Glutamatergic neuron (in vitro differentiated cells): ENCODE results near the gene HOXB9. TPM values are rescaled to one million over a fixed set of nuclear protein-coding genes. Genes with fewer than 3 reads are reported as not detected.

Source experiments
- DNase-seq: peaks from one replicate; pipeline ENCODE4 v3.0.0; 2022
- H3K27ac Mint-ChIP-seq: one replicate; pipeline ENCODE4 v1.8.0; 2020; ENCODE audit warnings: mild to moderate bottlenecking, mixed read lengths, inconsistent platforms; ENCODE audit not compliant: unreplicated experiment
- H3K27me3 Mint-ChIP-seq: one replicate; pipeline ENCODE4 v1.8.0; 2020; ENCODE audit warnings: mild to moderate bottlenecking, moderate library complexity, mixed read lengths, inconsistent platforms; ENCODE audit not compliant: unreplicated experiment
- H3K36me3 Mint-ChIP-seq: one replicate; pipeline ENCODE4 v1.8.0; 2020; ENCODE audit warnings: mild to moderate bottlenecking, mixed read lengths, inconsistent platforms; ENCODE audit not compliant: unreplicated experiment
- H3K4me1 Mint-ChIP-seq: one replicate; pipeline ENCODE4 v1.8.0; 2020; ENCODE audit warnings: mild to moderate bottlenecking, low read depth, mixed read lengths, inconsistent platforms; ENCODE audit not compliant: unreplicated experiment
- H3K4me3 Mint-ChIP-seq: one replicate; pipeline ENCODE4 v1.8.0; 2020; ENCODE audit warnings: mild to moderate bottlenecking, mixed read lengths, inconsistent platforms; ENCODE audit not compliant: unreplicated experiment
- H3K9me3 Mint-ChIP-seq: one replicate; pipeline ENCODE4 v1.8.0; 2020; ENCODE audit warnings: mild to moderate bottlenecking, moderate library complexity, mixed read lengths, inconsistent platforms; ENCODE audit not compliant: unreplicated experiment
- CTCF ChIP-seq: fragments of 200-600 bp; sonication (generic); IDR thresholded peaks from one replicate; pipeline ENCODE4 v1.5.0; 2021; ENCODE audit not compliant: partially characterized antibody, unreplicated experiment
- total RNA-seq: library from RNA; stranded (reverse); fragmentation: NEBNext Ultra II Directional; extraction: Animal tissue kit (Norgen Biotek cat#: 25700); gene quantifications from one replicate; pipeline ENCODE4 v1.2.1, GENCODE V29; 2021; ENCODE audit not compliant: unreplicated experiment

The HOXB9 gene
- total RNA-seq, 1 donor from 2014 or later: not detected

GRCh38 chr17:48649741-48650140 is 23.6 kb upstream of the HOXB9 start:
- DNase-seq: no peak
- H3K4me3 Mint-ChIP-seq: no peak overlapping the region
- H3K4me1 Mint-ChIP-seq: no peaks in the 10 kb centered on the region
- peaks cover 11% of the 10 kb centered on the region for H3K9me3 Mint-ChIP-seq
- peaks cover 31% of the 10 kb centered on the region for H3K27me3 Mint-ChIP-seq
- no peak overlapping the region for H3K27ac Mint-ChIP-seq
- H3K36me3 Mint-ChIP-seq: no peaks in the 10 kb centered on the region
- no peak for TF ChIP-seq CTCF

- no peak for DNase-seq
- Mint-ChIP-seq H3K27me3 (peaks cover 39% of the 10 kb centered on the region), H3K36me3 (no peaks in the 10 kb centered on the region), H3K4me3 (no peak overlapping the region), H3K9me3 (peaks cover 11% of the 10 kb centered on the region), H3K27ac (no peak overlapping the region), H3K4me1 (no peaks in the 10 kb centered on the region)
- no peak for TF ChIP-seq CTCF
Observed at GRCh38 chr17:48647963-48648245, 21.7 kb upstream of the HOXB9 start.

- DNase-seq: peak; percentile 45
- Mint-ChIP-seq H3K4me1 (no peaks in the 10 kb centered on the region), H3K27ac (no peak overlapping the region), H3K27me3 (peaks cover 39% of the 10 kb centered on the region), H3K36me3 (no peaks in the 10 kb centered on the region), H3K9me3 (peaks cover 11% of the 10 kb centered on the region), H3K4me3 (peak overlapping the region; percentile 10)
- no peak for TF ChIP-seq CTCF
Observed at GRCh38 chr17:48647103-48647962, 21.2 kb upstream of the HOXB9 start.

- no peak overlapping the region for H3K4me3 Mint-ChIP-seq
- peak; percentile 22 for DNase-seq
- H3K4me1 Mint-ChIP-seq: no peaks in the 10 kb centered on the region
- no peak for TF ChIP-seq CTCF
- peaks cover 46% of the 10 kb centered on the region for H3K27me3 Mint-ChIP-seq
- no peak overlapping the region for H3K27ac Mint-ChIP-seq
- peaks cover 13% of the 10 kb centered on the region for H3K9me3 Mint-ChIP-seq
- no peaks in the 10 kb centered on the region for H3K36me3 Mint-ChIP-seq
Observed at GRCh38 chr17:48646183-48647102, 20.3 kb upstream of the HOXB9 start.
